Immature natural killer cell (primary cell): ENCODE measurements around the gene KIF26B. TPM values are rescaled to one million over a fixed set of nuclear protein-coding genes. Genes with fewer than 3 reads are reported as not detected.

ENCODE experiments used
- DNase-seq, 3 donors: peaks; one replicate each; pipeline ENCODE4 v3.0.0; 2022; ENCODE audit warnings: mixed read lengths in 1 of 3
- H3K27ac Mint-ChIP-seq, 6 donors: one replicate each; pipeline ENCODE4 v1.8.0; 2020; ENCODE audit warnings: mixed read lengths in 6 of 6, mild to moderate bottlenecking in 5 of 6, inconsistent platforms in 4 of 6, moderate library complexity in 3 of 6
- H3K27me3 Mint-ChIP-seq, 3 donors: one replicate each; pipeline ENCODE4 v1.8.0; 2020 to 2021; ENCODE audit warnings: low read depth in 3 of 3, mild to moderate bottlenecking in 3 of 3, mixed read lengths in 3 of 3, moderate library complexity in 3 of 3, inconsistent platforms in 1 of 3
- H3K36me3 Mint-ChIP-seq, 3 donors: one replicate each; pipeline ENCODE4 v1.8.0; 2020; ENCODE audit warnings: mixed read lengths in 3 of 3, inconsistent platforms in 2 of 3, mild to moderate bottlenecking in 2 of 3
- H3K4me1 Mint-ChIP-seq, 2 donors: one replicate each; pipeline ENCODE4 v1.8.0; 2020; ENCODE audit warnings: inconsistent platforms in 2 of 2, mild to moderate bottlenecking in 2 of 2, mixed read lengths in 2 of 2, moderate library complexity in 1 of 2
- H3K4me3 Mint-ChIP-seq, 5 donors: one replicate each; pipeline ENCODE4 v1.8.0; 2020; ENCODE audit warnings: mild to moderate bottlenecking in 5 of 5, mixed read lengths in 5 of 5, inconsistent platforms in 3 of 5, moderate library complexity in 3 of 5
- H3K9me3 Mint-ChIP-seq, 6 donors: one replicate each; pipeline ENCODE4 v1.8.0; 2020; ENCODE audit warnings: mild to moderate bottlenecking in 6 of 6, mixed read lengths in 6 of 6, inconsistent platforms in 4 of 6, moderate library complexity in 3 of 6
- polyA plus RNA-seq, 3 donors: library from polyadenylated mRNA; unstranded; fragments of 300-500 nt; fragmentation: Illumina TruSeq; gene quantifications; one replicate each; pipeline ENCODE4 v1.2.3, GENCODE V29; 2021

Gene KIF26B
- polyA plus RNA-seq, 3 donors from 2014 or later: 0.07 to 0.39 TPM; not detected in 1

DNA sequence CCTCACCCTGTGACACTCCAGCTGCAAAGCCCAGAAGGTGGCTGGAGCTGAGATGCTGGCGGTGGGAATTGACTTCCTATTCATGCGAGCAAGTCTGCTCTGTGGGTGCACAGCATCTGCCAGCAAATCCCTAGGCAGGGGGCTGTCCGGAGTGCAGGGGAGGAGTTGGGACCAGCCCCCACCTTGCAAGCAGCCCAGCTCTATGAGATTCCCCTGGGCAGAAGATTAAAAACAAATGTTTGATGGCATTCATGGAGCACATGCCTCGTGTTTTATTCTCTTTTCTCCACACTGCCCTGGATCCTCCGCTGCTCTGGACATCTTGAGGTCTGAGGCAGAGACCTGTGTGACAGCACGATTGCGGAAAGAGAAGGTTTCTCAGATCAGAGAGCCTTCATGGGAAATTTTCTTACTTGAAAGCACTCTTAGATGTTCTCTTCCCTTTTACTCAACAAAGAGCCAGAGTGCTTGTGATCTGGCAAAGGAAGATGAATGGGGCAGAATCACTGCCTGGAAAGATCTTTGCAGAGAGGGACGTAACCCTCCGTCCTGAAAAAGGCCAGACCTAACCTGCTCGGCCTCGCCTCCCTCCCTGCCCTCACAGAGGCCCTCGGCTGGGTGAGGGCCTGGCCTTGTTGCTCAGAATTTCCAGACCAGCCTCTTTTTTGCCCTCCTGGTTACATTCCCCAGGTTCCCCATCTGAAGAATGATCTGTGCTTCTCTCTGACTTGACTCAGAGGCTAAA is 597.1 kb downstream of the KIF26B start:
- peaks cover 6 to 23% (median 12%) of the 10 kb centered on the region in 6 donors for H3K9me3 Mint-ChIP-seq
- no peak overlapping the region for H3K4me3 Mint-ChIP-seq
- peaks cover 12 to 22% of the 10 kb centered on the region in 2 donors for H3K4me1 Mint-ChIP-seq
- DNase-seq: no peak
- H3K27ac Mint-ChIP-seq: no peak overlapping the region
- peaks cover 30 to 48% (median 35%) of the 10 kb centered on the region in 3 donors for H3K36me3 Mint-ChIP-seq
- no peaks in the 10 kb centered on the region for H3K27me3 Mint-ChIP-seq

DNA sequence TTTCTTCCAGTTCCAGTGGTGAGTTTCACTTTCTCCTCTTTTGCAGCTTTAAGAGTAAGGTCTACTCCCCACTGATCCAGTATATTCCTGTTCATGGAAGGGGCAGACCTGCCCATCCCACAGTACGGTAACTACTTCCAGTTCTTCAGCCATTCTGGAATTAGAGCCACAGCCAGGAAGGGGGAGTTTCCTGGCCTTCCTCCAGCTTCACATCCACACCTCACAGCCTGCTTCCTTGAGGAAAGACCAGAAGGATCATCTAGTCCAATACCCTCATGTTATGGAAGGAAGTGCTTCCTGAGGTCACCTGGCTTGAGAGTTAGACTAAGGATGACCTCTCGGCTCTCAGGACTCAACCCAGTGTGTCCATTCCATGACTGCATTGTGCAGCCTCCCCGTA is 597.8 kb downstream of the KIF26B start:
- Mint-ChIP-seq H3K27me3 (no peaks in the 10 kb centered on the region), H3K36me3 (peaks cover 28 to 47% (median 32%) of the 10 kb centered on the region in 3 donors), H3K4me3 (no peak overlapping the region), H3K27ac (no peak overlapping the region), H3K9me3 (peaks cover 5 to 21% (median 12%) of the 10 kb centered on the region in 6 donors), H3K4me1 (peaks cover 15 to 29% of the 10 kb centered on the region in 2 donors)
- no peak for DNase-seq

DNA sequence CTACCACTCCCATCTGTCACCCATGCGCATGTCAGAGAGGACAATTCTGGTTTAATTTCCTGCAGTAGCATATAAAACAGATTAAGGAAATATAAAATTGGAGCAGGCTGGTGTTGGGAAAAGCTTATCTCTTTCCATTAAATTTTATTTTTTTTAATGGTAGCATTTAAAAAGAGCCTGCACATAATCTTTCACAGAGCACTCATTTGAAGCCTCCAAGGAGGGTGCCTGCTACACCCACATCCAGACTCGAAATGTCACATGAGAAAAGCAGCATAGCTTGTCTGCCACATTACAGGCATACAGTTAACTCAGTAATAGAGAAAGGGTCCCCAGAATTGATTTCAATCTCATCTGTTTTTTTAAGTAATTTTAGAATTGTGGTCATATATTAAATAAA is 599.0 kb downstream of the KIF26B start:
- Mint-ChIP-seq H3K4me1 (peaks cover 15 to 31% of the 10 kb centered on the region in 2 donors), H3K27me3 (no peaks in the 10 kb centered on the region), H3K36me3 (peaks cover 27 to 49% (median 28%) of the 10 kb centered on the region in 3 donors), H3K27ac (no peak overlapping the region), H3K9me3 (peaks cover 5 to 21% (median 13%) of the 10 kb centered on the region in 6 donors), H3K4me3 (no peak overlapping the region)
- DNase-seq: no peak

DNA sequence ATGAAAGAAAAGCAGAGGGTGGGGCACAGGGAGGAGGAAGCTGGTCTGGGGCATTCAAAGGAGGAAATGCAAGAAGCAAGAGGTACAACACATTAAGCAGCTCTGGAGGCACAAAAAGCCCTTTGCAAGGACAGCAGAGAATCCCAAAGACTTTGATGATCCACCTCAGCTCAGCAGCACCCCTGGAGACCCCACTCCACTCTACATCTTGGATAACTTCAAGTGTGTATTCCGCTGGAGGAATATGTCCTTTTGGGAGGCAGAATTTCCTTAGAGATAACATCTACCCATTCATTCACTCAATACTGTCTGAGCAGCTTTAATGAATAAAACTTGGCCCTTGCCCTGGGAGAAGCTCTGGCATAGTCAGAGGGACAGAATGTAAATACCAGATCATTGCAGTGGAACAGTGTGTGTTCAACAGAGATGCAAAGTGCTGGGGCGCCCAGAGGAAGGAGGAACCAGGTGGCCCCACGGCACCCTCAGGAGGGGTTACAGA is 599.7 kb downstream of the KIF26B start:
- H3K36me3 Mint-ChIP-seq: peaks cover 29 to 48% (median 29%) of the 10 kb centered on the region in 3 donors
- H3K27ac Mint-ChIP-seq: no peak overlapping the region
- no peak overlapping the region for H3K4me3 Mint-ChIP-seq
- no peaks in the 10 kb centered on the region for H3K27me3 Mint-ChIP-seq
- peaks cover 15 to 31% of the 10 kb centered on the region in 2 donors for H3K4me1 Mint-ChIP-seq
- DNase-seq: no peak
- H3K9me3 Mint-ChIP-seq: peaks cover 5 to 21% (median 13%) of the 10 kb centered on the region in 6 donors
